ENCODE data around the gene STON2. TPM values are rescaled to one million over a fixed set of nuclear protein-coding genes. Genes with fewer than 3 reads are reported as not detected.

Gene STON2
- total RNA-seq, 4 donors from 2014 or later: 69.8 to 202 (median 97.0) TPM

- intact Hi-C loops (cut with DNase I): no loop called here
- no peak for DNase-seq
- H3K9me3 ChIP-seq: no peaks in the 10 kb centered on the region
- H3K4me1 ChIP-seq: peaks cover 6 to 11% of the 10 kb centered on the region in 2 donors
- no peaks in the 10 kb centered on the region for H3K36me3 ChIP-seq
- no peaks in the 10 kb centered on the region for H3K27me3 ChIP-seq
- H3K4me3 ChIP-seq (replicated peaks in 1 of 3): no peak overlapping the region
- TF ChIP-seq POLR2A (IDR thresholded peaks at IDR 0.05): no peak
- TF ChIP-seq CTCF (IDR thresholded peaks at IDR 0.05): no peak
- H3K27ac ChIP-seq: no peak overlapping the region
- 91 to 93% methylated on average over 2 of the region's 2 CpGs for WGBS, 2 donors
Observed at GRCh38 chr14:81348061-81348460, 52.1 kb downstream of the STON2 start.

- intact Hi-C loops (cut with DNase I): no loop called here
- Histone ChIP-seq H3K27ac (no peak overlapping the region), H3K4me1 (peaks cover 19 to 31% of the 10 kb centered on the region in 2 donors), H3K36me3 (no peaks in the 10 kb centered on the region), H3K9me3 (no peaks in the 10 kb centered on the region), H3K27me3 (no peaks in the 10 kb centered on the region), H3K4me3 (replicated peaks in 1 of 3) (no peak overlapping the region)
- DNase-seq: no peak
- TF ChIP-seq CTCF (IDR thresholded peaks at IDR 0.05) (no peak), POLR2A (IDR thresholded peaks at IDR 0.05) (no peak)
- 88 to 98% methylated on average over 2 of the region's 2 CpGs for WGBS, 2 donors
Observed at GRCh38 chr14:81345781-81346180, 54.3 kb downstream of the STON2 start.

- WGBS, 2 donors: 87 to 91% methylated on average over 3 of the region's 3 CpGs
- intact Hi-C loops (cut with DNase I): no loop called here
Observed at GRCh38 chr14:81344481-81345160, 55.5 kb downstream of the STON2 start.

GRCh38 chr14:81343701-81344100 lies 56.4 kb downstream of the STON2 start:
- DNase-seq: no peak
- peaks cover 19 to 26% of the 10 kb centered on the region in 2 donors for H3K4me1 ChIP-seq
- no peaks in the 10 kb centered on the region for H3K27me3 ChIP-seq
- no peaks in the 10 kb centered on the region for H3K9me3 ChIP-seq
- H3K27ac ChIP-seq: no peak overlapping the region
- no peaks in the 10 kb centered on the region for H3K36me3 ChIP-seq
- 77 to 88% methylated on average over 2 of the region's 2 CpGs for WGBS, 2 donors
- no peak overlapping the region for H3K4me3 ChIP-seq (replicated peaks in 1 of 3)
- TF ChIP-seq CTCF (IDR thresholded peaks at IDR 0.05) (no peak), POLR2A (IDR thresholded peaks at IDR 0.05) (no peak)
- intact Hi-C loops (cut with DNase I): no loop called here

More at GRCh38 chr14:81344481-81345160, 55.5 kb downstream of the STON2 start:
- no peak for DNase-seq
- H3K36me3 ChIP-seq: no peaks in the 10 kb centered on the region
- H3K9me3 ChIP-seq: no peaks in the 10 kb centered on the region
- no peak overlapping the region for H3K4me3 ChIP-seq (replicated peaks in 1 of 3)
- H3K27ac ChIP-seq: no peak overlapping the region
- no peaks in the 10 kb centered on the region for H3K27me3 ChIP-seq
- H3K4me1 ChIP-seq: peaks cover 19 to 26% of the 10 kb centered on the region in 2 donors
- no peak for TF ChIP-seq CTCF (IDR thresholded peaks at IDR 0.05)
- no peak for TF ChIP-seq POLR2A (IDR thresholded peaks at IDR 0.05)

GRCh38 chr14:81342850-81343580 lies 57.1 kb downstream of the STON2 start:
- Histone ChIP-seq H3K4me1 (peaks cover 19 to 26% of the 10 kb centered on the region in 2 donors), H3K27ac (no peak overlapping the region), H3K27me3 (no peaks in the 10 kb centered on the region), H3K36me3 (no peaks in the 10 kb centered on the region), H3K4me3 (replicated peaks in 1 of 3) (no peak overlapping the region), H3K9me3 (no peaks in the 10 kb centered on the region)
- no peak for DNase-seq
- 72 to 74% methylated on average over 5 of the region's 5 CpGs for WGBS, 2 donors
- no peak for TF ChIP-seq POLR2A (IDR thresholded peaks at IDR 0.05)
- no peak for TF ChIP-seq CTCF (IDR thresholded peaks at IDR 0.05)
- intact Hi-C loops (cut with DNase I): no loop called here
